ENCODE data around the gene CDKN2A.

CDKN2A gene

DNA sequence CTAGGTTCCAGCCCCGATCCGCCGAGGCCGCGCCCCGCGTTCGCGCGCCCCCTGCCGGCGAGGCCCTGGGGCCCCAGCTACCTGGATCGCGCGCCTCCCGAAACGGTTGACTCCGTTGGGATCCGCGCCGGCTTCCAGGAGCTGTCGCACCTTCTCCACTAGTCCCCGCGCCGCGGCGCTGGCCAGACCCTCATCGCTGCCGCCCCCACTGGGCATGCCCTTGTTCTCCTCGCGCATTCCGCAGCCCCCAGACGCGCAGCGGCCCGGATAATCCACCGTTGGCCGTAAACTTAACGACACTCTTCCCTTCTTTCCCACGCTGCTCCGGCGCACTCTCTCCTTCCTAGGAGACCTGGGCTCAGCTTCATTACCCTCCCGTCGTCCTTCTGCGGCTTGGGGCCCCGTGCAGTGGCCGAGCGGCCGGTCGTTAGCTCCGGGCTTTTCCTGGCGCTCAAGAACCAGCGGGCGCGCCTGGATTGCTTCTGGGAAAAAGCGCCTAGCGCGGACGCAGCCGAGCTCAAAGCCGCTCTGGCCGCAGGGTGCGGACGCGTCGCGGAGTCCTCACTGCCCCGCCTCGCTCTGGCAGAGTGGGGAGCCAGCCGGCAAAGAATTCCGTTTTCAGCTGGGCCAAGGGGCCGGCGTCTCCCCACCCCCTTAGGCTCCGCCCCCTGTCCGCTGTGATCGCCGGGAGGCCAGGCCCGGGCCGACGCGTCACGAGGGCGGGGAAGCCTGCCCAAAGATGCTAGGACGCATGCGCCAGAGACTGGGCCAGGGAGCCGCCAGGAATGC, 14.7 kb upstream of the CDKN2A start, which contains the start of gene CDKN2B:
Gene CDKN2B (minus strand): TSS at position 589 of the 789 bp plus-strand sequence. CDS start 352 bp downstream, at position 237.
- DNase-seq (ENCODE audit: extremely low spot score, insufficient read length, low read depth) (peak; percentile 89), FAIRE-seq (peak; percentile 95)

DNA sequence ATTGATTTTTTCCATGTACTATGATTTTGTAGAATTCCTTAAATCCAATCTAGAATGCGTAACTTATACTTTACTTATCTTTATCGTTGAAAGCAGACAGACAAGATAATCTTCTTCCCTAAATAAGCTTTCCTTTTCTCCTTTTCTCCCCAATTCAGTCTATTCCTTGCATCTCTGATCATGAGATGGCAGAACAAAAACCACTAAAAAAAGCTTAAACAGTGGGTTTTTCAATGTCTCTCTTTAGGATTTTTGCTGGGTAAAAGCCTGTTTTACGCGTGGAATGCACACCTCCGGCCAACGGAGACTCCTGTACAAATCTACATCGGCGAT, 14.2 kb upstream of the CDKN2A start:
- DNase-seq (ENCODE audit: extremely low spot score, insufficient read length, low read depth) (no peak), FAIRE-seq (no peak)

DNA sequence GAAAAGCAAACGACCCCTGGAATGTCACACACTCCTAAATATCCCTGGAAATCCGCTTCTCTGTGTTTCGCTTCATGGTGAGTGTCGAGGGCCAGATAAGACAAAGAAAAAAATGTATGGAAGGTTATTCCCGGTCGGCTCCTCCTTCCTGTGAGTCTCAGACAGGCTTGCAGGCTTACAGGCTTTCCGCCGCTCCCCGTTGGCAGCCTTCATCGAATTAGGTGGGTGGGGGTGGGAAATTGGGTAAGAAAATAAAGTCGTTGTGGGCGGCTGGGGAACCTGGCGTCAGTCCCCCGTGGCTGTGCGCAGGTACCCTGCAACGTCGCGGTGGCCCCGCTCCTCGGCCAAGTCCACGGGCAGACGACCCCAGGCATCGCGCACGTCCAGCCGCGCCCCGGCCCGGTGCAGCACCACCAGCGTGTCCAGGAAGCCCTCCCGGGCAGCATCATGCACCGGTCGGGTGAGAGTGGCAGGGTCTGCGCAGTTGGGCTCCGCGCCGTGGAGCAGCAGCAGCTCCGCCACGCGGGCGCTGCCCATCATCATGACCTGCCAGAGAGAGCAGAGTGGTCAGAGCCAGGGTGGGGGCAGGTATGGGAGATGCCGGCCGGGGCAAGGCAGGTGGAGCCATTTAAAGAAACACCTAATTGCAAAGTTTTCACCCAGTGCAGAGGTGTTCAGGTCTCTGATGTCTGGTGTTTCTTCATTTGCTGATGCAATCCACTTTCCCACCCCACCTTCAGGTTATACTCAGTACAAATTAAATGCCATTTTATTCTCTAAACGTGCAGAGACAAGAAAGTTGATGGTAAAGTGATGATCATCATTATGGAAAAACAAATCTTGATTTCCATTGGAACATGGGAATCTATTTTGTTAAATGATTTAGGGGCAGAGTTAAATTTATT, 11.8 kb upstream of the CDKN2A start:
- no peak for DNase-seq (ENCODE audit: extremely low spot score, insufficient read length, low read depth)
- FAIRE-seq, result no peak

DNA sequence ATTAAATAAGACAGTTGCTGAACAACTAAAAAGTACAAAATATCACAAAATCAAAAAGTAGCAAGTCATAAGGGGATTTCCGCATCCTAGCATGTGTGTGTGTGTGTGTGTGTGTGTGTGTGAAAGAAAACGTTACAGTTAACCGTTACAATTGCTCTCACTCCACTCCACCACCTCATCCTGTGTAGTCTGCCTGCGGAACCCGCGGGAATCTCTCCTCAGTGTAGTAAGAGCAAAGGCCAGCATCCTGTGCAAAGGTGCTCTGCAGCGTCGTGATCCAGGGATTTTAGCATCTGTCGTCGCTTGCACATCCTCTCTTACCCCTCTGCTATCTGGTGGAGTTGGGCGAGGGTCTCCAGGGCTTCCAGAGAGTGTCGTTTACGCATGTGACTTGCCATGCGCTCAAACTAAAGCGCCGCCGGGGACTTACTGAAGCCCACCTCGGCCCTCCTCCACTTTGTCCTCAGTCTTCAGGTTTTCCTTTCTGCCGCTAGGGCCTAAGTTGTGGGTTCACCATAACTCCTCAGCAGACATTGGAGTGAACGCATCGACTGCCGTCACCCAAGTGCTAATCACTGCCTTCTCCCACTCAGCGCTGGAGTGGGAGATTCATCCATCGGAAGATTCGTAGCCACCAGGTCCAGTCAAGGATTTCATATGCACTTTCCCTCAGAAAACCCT, 11.0 kb upstream of the CDKN2A start:
- FAIRE-seq (no peak), DNase-seq (ENCODE audit: extremely low spot score, insufficient read length, low read depth) (no peak)

DNA sequence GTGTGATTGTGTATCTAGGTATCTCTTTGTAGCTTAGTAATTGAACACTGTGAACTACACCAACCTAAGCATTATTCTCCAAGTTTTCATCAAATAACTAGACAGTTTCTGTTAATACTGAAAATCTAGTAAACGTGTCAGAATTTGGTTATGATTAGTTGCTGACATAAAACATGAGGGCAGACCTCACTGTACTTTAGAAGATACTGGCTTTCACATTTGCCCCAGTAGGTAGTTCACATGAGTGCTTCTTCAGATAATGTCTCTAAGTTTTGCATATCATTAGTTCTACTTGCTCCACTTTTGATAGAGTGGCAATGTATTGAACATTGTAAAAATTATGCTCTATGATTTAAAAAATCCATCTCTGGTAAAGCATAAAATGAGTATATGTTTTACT, 7.8 kb upstream of the CDKN2A start:
- DNase-seq (ENCODE audit: extremely low spot score, insufficient read length, low read depth) (no peak), FAIRE-seq (no peak)

DNA sequence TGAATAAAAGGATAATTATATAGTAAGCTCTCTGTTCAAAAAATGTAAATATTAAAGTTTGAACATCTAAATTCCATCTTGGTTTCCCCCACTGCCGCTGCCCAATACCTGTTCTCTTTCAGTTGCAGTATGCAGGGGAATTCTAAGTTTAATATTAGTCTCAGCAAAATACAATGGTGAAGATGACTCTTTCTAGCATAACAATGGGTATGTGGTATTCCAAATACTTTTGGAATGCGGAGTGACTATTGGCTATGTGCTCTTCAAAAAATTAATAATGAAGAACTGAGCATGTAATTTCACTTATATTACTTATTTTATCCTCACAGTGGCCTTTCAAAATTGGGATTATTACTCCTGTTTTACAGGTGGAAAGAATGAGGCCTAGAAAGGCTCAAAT, 3.8 kb upstream of the CDKN2A start:
- DNase-seq (ENCODE audit: extremely low spot score, insufficient read length, low read depth) (no peak), FAIRE-seq (no peak)

DNA sequence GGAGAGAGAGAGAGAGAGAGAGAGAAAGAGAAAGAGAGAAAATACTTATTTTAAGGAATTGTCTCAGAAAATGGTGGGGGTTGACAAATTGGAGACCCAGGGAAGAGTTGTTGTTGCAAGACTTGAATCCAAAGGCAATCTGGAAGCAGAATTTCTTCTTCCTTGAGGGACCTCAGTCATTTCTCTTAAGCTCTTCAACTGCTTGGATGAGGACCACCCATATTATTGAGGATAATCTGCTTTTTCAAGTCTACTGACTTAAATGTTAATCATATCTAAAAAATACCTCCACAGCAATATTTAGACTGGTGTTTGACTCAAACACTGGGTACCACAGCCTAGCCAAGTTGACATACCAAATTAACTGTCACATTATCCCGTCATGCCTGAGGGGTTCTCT, 3.3 kb upstream of the CDKN2A start:
- DNase-seq (ENCODE audit: extremely low spot score, insufficient read length, low read depth) (no peak), FAIRE-seq (no peak)

DNA sequence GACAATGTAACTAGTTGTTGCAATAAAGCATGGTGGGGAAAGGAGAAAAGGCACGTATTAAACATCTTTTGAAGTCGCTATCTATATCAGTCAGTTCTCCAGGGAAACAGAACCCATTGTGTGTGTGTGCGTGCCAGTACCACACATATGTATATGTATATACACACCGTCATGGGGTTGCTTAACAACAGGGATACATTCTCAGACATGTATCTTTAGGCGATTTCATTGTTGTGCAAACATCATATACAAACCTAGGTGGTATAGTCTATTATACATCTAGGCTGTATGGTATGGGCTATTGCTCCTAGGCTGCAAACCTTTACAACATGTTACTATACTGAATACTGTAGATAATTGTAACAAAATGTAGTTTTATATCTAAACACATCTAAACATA, 2.7 kb upstream of the CDKN2A start:
- FAIRE-seq, result no peak
- no peak for DNase-seq (ENCODE audit: extremely low spot score, insufficient read length, low read depth)

DNA sequence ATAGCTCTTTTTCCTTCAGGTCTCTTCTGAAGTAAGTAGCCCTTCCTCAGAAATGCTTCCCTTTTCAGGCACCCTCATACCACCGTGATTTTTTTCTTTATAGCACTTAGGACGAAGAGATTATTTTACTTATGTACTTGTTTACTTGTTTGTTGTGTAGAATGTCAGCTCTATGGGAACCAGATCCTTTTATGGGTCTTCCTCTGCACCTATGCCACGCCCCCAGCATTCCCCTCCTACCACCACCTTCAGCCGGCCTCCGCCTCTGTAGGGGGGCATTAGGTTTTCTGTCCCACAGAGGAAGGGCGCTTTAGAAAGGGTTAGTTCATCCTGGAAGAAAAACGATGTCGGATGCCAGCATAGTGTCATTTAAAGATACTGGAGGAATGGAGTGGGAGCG, 2.2 kb upstream of the CDKN2A start:
- no peak for DNase-seq (ENCODE audit: extremely low spot score, insufficient read length, low read depth)
- no peak for FAIRE-seq

DNA sequence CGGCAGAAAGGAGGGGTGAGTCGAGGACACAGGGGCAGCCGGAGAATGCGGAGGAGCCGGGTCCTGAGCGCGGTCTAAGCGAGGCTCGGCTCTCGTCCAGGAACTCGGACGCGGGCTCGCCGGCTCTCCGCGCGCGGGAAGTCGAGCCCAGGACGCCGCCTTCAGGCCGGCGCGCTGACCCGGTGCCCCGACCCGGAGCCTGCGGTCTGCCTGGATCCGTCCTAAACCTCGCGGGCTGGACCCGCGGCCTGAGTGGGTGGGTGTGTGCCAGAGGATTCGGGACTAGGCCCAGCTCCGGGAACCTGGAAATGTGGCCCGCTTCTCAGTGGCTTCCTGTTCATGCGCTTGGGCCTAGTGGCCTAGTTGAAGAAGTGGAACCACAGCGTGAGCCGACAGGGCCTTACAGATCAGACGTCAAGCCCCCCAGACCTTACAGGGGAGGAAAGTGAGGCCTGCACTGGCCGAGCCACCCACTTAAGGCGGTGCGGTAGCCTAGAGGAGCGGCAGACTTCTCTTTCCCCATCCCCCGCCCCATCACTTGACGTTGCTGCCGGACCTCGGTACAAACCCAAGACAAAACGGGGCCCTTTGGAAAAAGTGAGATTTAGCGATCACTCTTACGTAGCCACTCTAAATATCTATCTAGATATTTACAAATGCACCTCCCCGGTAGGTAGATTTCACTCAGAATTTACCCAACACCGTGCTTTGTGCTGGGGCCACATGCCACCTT, 1.6 kb upstream of the CDKN2A start:
- FAIRE-seq (peak; percentile 18), DNase-seq (ENCODE audit: extremely low spot score, insufficient read length, low read depth) (no peak)

DNA sequence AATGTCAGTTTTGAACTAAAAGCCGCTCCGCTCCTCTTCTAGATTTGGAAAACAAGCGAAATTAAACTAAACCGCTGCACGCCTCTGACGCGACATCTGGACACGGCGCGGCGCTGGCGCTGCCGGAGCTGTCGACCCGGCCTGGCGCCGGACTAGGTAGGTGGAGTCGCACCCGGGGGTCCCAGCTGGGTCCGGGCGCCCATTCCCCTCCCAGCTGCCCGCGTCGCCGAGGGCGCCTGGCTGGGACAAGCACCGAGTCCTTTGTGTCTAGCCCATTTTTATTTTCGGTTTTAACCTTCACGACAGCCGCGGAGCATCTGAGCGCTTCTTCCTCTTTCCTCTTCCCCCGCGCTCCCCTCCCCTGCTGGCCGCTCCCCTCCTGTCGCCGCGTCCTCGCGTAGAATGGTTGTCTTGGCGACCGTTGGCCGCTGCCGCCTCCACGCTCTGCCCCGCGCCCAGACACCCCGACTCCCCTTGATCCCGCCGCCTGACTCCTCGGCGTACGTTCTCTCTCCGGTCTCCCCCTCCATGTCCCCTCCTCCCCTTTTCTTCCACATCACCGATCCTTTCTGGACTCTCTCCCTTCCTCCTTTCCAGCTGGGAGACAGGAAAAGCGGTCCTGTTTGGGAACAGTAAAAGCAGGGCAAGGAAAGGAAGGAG, 944 bp upstream of the CDKN2A start:
- FAIRE-seq (peak; percentile 95), DNase-seq (ENCODE audit: extremely low spot score, insufficient read length, low read depth) (peak; percentile 73)

DNA sequence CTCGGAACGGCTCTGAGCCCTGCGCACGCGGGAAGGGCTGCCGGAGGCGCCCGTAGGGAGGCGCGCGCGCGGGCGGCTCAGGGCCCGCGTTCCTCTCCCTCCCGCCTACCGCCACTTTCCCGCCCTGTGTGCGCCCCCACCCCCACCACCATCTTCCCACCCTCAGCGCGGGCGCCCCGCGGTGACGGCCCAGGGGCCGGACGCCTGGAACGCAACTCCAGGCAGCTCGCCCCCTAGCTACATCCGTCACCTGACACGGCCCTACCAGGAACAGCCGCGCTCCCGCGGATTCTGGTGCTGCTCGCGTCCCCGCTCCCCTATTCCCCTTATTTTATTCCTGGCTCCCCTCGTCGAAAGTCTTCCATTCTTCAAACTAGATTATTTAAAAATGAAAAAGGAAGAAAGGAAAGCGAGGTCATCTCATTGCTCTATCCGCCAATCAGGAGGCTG, 389 bp upstream of the CDKN2A start, which contains the start of gene CDKN2B-AS1:
Gene CDKN2B-AS1 (plus strand): TSS at position 236 of the 450 bp plus-strand sequence.
- DNase-seq (ENCODE audit: extremely low spot score, insufficient read length, low read depth), result no peak
- FAIRE-seq, result no peak

DNA sequence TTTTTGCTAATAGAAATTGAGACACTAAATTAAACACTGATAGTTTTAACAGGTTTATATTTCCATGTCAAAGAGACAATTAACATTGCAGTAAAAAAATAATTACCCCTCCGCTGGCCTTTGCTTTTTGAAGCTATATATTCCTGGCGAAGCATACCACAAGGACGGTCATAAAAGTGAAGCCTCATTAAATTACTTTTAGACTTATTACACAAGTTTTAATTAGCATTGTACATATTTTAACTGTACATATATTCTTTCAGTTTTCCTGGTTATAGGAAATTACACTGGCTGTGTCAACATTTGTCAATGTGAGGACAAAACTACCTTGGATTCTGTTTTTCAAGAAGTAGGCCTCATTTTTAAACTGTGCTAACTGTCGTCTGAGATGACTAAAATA, 1.2 kb downstream of the CDKN2A start:
- FAIRE-seq, result no peak

DNA sequence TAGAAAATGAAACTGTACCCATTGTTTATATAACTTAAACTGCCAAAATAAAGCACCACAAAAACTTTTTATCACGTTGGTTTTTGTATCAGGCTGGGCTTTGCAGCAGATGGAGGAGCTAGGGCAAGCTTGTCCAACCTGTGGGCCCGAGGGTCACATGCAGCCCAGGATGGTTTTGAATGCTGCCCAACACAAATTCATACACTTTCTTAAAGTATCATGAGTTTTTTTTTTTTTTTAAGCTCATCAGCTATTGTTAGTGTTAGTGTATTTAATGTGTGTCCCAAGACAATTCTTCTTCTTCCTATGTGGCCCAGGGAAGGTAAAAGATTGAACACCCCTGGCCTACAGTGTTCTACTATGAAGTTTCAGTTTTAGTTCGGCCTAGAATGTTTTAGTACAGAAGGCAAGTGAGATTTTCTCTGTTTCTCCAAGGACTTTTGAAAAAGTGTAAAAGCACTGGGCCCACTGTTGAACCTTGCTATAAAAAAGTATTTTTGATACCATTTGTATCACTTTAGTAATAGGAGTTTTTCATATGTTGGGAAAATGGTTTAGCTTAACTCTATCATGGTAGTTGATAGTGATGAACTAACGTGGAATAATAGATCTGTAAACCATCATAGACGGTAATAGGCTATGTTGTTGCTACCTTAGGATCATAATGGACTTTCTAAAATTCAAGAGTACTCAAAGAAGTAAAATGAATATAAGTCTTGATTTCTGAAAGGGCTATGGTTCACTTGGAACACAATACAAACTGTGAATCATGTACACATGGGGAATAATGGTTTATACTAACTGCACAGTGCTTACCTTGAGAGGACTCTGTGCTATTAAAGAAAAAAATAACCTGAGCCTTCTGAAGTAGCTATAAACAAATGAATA, 2.9 kb downstream of the CDKN2A start:
- DNase-seq (ENCODE audit: extremely low spot score, insufficient read length, low read depth) (no peak), FAIRE-seq (peak; percentile 45)

More for the DNA sequence above, 1.2 kb downstream of the CDKN2A start:
- no peak for DNase-seq (ENCODE audit: extremely low spot score, insufficient read length, low read depth)

DNA sequence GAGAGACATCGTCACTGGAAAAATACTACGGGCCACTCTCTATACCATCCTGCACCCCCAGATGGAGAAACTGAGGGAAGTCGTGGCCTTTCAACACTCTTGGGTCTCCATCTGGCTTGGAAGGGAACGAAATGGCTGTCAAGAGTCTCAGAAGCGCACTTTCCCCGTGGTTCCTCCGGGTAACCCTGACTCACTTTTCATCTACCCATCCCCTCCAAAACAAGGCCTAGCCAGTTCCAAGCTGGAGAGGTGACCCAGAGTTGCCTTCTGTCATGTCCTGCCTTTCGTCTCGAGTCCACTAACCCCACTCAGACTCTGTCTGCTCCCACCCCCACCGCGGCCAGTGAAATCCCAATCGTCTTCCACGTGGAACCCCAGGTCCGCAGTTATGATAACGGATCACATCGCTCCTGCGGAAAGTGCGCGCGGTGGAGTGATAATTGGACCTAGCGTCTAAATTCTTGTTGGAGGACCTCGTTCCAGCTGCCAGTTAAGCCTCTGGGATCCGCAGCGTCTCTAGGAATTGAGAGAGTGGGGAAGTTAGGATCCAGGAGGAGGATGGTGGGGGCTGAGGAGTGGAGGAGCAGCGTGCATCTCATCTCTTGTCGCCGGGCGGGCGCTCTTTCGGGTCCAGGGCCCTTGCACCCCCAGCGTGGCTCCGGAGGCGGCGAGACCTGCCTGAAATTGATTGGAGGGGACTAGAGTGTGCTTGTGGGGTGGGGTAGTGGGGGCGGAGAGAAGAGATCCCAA, 4.6 kb downstream of the CDKN2A start:
- DNase-seq (ENCODE audit: extremely low spot score, insufficient read length, low read depth) (no peak), FAIRE-seq (no peak)

DNA sequence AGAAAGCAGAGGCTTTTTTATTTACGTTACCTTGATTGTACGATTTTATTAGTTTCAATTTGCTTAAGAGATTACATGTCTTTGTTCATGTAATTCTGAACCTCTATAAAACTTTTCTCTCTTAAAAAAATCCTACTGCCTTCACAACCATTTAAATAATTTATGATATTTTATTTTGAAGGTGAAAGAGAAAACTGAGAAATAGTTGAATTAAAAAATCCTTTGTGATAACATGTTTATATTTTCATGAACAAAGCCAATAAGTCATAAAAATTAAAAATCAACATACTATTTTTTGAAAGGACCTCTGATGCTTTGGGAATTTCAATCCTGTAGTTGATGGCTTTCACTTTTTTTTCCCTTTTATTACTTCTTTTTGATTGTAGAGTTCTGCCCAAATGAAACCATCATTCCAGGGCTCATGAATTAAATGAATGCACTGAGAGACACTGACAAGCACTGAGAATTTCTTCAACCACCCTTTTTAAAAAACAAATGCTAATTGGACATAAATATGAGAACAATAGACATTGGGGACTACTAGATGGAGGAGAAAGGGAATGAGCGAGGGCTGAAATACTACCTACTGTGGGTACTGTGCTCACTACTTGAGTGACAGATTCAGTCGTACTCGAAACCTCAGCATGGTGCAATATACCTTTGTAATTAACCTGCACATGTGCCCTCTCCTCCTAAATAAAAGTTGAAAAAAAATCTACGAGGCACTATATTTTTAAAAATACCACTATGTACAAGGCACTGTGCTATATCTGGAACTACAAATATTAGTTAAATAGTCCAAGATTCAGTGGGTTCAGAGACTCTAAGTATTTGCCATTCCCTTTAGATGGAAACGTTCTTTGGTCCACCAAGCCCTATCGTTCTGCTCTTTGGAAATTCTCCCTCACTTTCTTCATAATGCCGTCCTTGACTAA, 5.9 kb downstream of the CDKN2A start:
- DNase-seq (ENCODE audit: extremely low spot score, insufficient read length, low read depth), result no peak
- FAIRE-seq, result no peak

Measured in GM18507 (cell line).